ENCODE results near the gene CRISP2. TPM values are rescaled to one million over a fixed set of nuclear protein-coding genes. Genes with fewer than 3 reads are reported as not detected.

The CRISP2 gene
- total and polyA plus RNA-seq, 2 experiments from 2014 or later: 0.63 to 1.2 TPM

Other genes starting within 250 kb of the CRISP2 start
- not detected in 2 replicates for gene GLYATL3, start 213.6 kb downstream of the CRISP2 start, total RNA-seq (2014; rRNA removed; shearing (Covaris generic))
- not detected in 2 replicates for gene GLYATL3, start 213.6 kb downstream of the CRISP2 start, polyA plus RNA-seq (2016; fragmentation: Nextera tagmentation; extraction: Ambion mirVana)
- gene C6orf141, start 162.9 kb downstream of the CRISP2 start, total RNA-seq (2014; rRNA removed; shearing (Covaris generic)): 4.0 and 5.2 TPM in 2 replicates
- 6.4 and 7.2 TPM in 2 replicates for gene C6orf141, start 162.9 kb downstream of the CRISP2 start, polyA plus RNA-seq (2016; fragmentation: Nextera tagmentation; extraction: Ambion mirVana)
- gene RHAG, start 76.7 kb downstream of the CRISP2 start, total RNA-seq (2014; rRNA removed; shearing (Covaris generic)): not detected in 2 replicates
- gene RHAG, start 76.7 kb downstream of the CRISP2 start, polyA plus RNA-seq (2016; fragmentation: Nextera tagmentation; extraction: Ambion mirVana): not detected in 2 replicates
- gene CRISP3, start 30.8 kb upstream of the CRISP2 start, total RNA-seq (2014; rRNA removed; shearing (Covaris generic)): not detected in 2 replicates
- gene CRISP3, start 30.8 kb upstream of the CRISP2 start, polyA plus RNA-seq (2016; fragmentation: Nextera tagmentation; extraction: Ambion mirVana): not detected in 2 replicates
- gene PGK2, start 73.7 kb upstream of the CRISP2 start, total RNA-seq (2014; rRNA removed; shearing (Covaris generic)): not detected in 2 replicates
- gene PGK2, start 73.7 kb upstream of the CRISP2 start, polyA plus RNA-seq (2016; fragmentation: Nextera tagmentation; extraction: Ambion mirVana): not detected in 2 replicates
- not detected in 2 replicates for gene CRISP1, start 153.0 kb upstream of the CRISP2 start, total RNA-seq (2014; rRNA removed; shearing (Covaris generic))
- gene CRISP1, start 153.0 kb upstream of the CRISP2 start, polyA plus RNA-seq (2016; fragmentation: Nextera tagmentation; extraction: Ambion mirVana): not detected in 2 replicates